ENCODE measurements around the gene VIPR2.

The VIPR2 gene

GRCh38 chr7:159141167-159141566 lies 3.5 kb downstream of the VIPR2 start:
- H3K4me3 ChIP-seq (ENCODE audit: low read depth, low read length): no peak overlapping the region
- DNase-seq (ENCODE audit: low read depth): no peak
- in situ Hi-C loops (cut with HindIII; ENCODE audit: low sequenced_read_pairs): no loop called here
- TF ChIP-seq, protein P1, sequence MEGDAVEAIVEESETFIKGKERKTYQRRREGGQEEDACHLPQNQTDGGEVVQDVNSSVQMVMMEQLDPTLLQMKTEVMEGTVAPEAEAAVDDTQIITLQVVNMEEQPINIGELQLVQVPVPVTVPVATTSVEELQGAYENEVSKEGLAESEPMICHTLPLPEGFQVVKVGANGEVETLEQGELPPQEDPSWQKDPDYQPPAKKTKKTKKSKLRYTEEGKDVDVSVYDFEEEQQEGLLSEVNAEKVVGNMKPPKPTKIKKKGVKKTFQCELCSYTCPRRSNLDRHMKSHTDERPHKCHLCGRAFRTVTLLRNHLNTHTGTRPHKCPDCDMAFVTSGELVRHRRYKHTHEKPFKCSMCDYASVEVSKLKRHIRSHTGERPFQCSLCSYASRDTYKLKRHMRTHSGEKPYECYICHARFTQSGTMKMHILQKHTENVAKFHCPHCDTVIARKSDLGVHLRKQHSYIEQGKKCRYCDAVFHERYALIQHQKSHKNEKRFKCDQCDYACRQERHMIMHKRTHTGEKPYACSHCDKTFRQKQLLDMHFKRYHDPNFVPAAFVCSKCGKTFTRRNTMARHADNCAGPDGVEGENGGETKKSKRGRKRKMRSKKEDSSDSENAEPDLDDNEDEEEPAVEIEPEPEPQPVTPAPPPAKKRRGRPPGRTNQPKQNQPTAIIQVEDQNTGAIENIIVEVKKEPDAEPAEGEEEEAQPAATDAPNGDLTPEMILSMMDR (IDR thresholded peaks at IDR 0.05; ENCODE audit: low read depth, low read length, missing control alignments): no peak

- in situ Hi-C loops (cut with HindIII; ENCODE audit: low sequenced_read_pairs): no loop called here
- DNase-seq (ENCODE audit: low read depth): no peak
- H3K4me3 ChIP-seq (ENCODE audit: low read depth, low read length): no peak overlapping the region
- TF ChIP-seq, protein P1 (IDR thresholded peaks at IDR 0.05; ENCODE audit: low read depth, low read length, missing control alignments): no peak
Measured at GRCh38 chr7:159140170-159140910, 4.3 kb downstream of the VIPR2 start.

DNA sequence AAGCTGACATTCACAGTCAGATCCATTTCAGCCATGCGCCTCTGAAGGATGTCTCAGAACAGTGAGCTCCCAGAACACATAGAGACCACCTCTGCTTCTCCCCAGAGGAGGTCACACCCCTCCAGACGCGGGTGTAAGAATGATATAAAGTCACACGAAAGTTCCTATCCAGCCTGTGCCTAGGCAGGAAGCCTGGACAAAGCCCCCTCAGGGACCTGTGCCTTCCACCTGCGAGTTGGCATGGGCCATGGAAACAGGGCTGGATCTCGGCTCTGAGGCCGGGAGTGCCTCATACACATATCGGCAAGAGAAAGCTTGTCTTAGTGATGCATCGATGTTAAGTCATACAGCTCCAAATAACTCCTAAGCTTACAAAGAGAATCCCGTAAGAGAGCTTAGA lies 5.0 kb downstream of the VIPR2 start:
- TF ChIP-seq, protein P1 (IDR thresholded peaks at IDR 0.05; ENCODE audit: low read depth, low read length, missing control alignments): no peak
- in situ Hi-C loops (cut with HindIII; ENCODE audit: low sequenced_read_pairs): no loop called here
- no peak overlapping the region for H3K4me3 ChIP-seq (ENCODE audit: low read depth, low read length)
- no peak for DNase-seq (ENCODE audit: low read depth)

- H3K4me3 ChIP-seq (ENCODE audit: low read depth, low read length): no peak overlapping the region
- TF ChIP-seq, protein P1 (IDR thresholded peaks at IDR 0.05; ENCODE audit: low read depth, low read length, missing control alignments): no peak
- no peak for DNase-seq (ENCODE audit: low read depth)
- in situ Hi-C loops (cut with HindIII; ENCODE audit: low sequenced_read_pairs): no loop called here
Measured at GRCh38 chr7:159139202-159139601, 5.5 kb downstream of the VIPR2 start.

DNA sequence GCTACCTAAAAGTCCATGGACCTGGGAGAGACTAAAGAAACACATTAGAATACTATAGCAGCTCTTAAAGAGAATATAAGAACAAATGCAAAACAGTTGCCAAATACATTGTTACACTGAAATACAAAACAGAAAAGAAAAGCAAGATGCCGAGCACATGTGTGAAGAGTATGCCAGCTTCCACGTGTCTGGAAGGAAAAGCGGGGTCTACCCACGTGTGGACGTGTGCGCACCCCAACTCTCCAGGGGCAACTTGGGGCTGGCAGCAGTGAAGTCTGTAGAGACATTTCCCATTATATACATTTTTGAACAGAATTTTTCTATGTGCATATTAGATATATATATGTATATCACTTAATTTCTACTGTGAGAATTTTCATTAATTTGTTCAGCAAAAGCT lies 6.2 kb downstream of the VIPR2 start:
- TF ChIP-seq, protein P1 (IDR thresholded peaks at IDR 0.05; ENCODE audit: low read depth, low read length, missing control alignments): no peak
- no peak overlapping the region for H3K4me3 ChIP-seq (ENCODE audit: low read depth, low read length)
- in situ Hi-C loops (cut with HindIII; ENCODE audit: low sequenced_read_pairs): no loop called here
- DNase-seq (ENCODE audit: low read depth): no peak

GRCh38 chr7:159137906-159138305 lies 6.8 kb downstream of the VIPR2 start:
- no peak for DNase-seq (ENCODE audit: low read depth)
- no peak overlapping the region for H3K4me3 ChIP-seq (ENCODE audit: low read depth, low read length)
- TF ChIP-seq, protein P1 (IDR thresholded peaks at IDR 0.05; ENCODE audit: low read depth, low read length, missing control alignments): no peak
- in situ Hi-C loops (cut with HindIII; ENCODE audit: low sequenced_read_pairs): no loop called here
